ENCODE data around the gene TRIM37.
"Not testable (repeated sequence)": the region's sequence is repeated elsewhere in the genome, so short reads cannot be mapped to it uniquely, and the experiment has no call there.

The TRIM37 gene, protein sequence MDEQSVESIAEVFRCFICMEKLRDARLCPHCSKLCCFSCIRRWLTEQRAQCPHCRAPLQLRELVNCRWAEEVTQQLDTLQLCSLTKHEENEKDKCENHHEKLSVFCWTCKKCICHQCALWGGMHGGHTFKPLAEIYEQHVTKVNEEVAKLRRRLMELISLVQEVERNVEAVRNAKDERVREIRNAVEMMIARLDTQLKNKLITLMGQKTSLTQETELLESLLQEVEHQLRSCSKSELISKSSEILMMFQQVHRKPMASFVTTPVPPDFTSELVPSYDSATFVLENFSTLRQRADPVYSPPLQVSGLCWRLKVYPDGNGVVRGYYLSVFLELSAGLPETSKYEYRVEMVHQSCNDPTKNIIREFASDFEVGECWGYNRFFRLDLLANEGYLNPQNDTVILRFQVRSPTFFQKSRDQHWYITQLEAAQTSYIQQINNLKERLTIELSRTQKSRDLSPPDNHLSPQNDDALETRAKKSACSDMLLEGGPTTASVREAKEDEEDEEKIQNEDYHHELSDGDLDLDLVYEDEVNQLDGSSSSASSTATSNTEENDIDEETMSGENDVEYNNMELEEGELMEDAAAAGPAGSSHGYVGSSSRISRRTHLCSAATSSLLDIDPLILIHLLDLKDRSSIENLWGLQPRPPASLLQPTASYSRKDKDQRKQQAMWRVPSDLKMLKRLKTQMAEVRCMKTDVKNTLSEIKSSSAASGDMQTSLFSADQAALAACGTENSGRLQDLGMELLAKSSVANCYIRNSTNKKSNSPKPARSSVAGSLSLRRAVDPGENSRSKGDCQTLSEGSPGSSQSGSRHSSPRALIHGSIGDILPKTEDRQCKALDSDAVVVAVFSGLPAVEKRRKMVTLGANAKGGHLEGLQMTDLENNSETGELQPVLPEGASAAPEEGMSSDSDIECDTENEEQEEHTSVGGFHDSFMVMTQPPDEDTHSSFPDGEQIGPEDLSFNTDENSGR

DNA sequence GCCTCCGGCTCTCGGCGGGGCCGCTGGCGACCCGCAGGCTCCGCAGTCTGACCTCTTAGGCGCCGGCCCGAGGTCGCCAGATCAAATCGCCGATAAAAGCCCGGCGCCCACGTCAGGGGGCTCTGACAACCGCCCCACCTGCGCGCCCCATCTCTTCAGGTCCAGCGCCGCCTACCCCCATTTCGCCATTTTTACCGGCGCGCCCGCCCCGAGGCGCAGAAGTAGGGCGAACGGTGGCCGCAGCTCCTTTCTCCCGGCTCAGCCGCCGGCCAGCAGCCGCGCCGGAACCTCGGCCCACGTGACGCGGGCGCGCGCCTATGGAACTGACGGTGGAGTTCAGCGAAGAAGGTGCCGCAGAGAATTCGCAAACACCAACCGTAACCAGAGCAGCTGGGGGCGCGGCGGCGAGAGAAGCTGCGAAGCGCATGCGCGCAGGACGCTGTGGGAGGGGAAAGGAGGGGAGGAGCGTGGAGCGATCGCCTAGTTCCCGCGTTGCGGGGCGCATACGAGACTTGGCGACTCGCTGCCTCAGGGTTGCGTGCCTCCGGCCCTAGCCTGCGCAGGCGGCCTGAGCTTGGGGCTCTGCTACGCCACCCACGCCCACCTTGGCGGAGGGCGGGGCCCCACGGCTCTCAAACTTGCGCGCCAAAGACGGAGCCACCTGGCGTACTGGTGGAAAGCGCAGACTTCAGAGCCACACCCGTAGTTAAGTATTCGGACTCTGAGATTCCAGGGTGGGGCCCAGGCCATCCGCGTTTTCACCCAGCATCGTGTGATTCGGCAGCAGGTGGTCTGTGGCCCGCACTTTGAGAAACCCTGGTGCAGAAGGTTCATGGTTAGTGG is at the start of gene TRIM37:
TRIM37 (minus strand) TSS at position 418 of the 843 bp plus-strand sequence. CDS start 419 bp downstream, outside the sequence.
- peak; percentile 99 for DNase-seq (ENCODE audit: low spot score)

DNA sequence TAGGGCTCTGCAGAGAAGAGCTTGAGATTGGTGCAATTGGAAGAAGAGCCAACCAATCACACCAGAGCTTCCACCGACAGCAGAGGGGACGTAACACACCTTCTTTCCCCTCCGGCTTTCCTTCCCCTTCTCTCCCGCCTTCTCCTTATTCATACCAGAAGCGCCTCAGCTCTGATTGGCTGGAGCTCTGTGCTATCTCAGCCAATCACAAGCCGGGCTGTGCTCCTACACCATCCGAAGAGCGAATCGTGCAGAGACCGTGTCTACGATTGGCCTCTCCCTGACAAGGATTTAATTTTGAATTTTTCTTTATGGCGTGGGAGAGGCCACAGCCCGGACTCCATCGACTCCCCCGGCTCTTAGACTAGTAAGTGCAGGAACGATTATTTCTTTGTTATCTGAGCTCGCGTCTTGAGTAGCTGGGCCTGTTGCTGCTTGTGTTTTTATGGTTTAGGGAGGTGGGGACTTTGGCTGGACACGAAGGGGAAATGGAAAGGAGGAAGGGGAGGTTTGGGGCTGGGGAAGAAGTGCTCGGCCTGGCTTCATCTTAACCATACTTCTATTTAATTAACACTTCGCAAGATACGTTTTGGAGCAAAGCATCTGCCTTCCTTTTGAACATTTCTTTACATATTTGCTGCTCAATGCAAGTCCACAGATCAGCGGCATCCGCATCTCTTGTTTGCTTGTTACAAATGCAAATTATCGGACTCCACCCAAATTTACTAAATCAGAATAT is 48.9 kb upstream of the TRIM37 start, which contains the start of gene PRR11:
PRR11 (plus strand) TSS at position 308 of the 739 bp plus-strand sequence. CDS start 14,007 bp downstream, outside the sequence.
- peak; percentile 98 for DNase-seq (ENCODE audit: low spot score)

DNA sequence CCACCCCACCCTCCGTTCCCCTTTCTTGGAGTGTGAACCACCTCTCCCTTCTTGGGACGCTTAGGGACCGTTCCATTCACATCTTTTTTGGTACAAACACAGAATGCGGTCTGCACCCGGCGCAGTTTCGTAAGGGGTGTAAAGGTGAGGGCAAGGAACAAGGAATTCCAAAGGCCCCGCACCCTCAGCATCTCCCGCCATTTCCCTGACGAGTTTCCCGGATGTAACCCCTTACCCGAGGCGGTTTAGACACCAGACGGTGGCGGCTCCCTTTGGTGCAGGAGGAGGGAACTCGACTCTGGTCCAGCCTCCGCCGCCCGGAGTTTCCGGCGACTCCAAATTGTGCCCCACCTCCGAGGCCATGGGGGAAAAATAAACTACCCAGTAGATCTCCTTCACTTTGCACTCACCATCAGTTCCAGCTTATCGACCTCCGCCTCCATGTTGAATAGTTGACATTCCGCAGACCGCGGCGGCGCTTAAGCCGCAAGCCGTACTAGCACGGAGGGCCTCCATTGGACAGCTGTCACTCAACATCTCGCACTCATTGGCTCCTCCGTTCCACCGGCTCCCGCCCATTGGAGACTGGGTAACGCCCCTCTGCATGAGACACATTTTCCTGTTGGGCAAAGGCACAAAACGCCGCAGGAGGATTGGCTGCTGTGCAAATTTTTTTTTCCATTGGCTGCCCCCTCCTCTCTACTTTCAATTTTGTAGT is 48.2 kb upstream of the TRIM37 start, which contains the start of gene SKA2:
SKA2 (minus strand) TSS at position 466 of the 718 bp plus-strand sequence; CDS start at position 443, 23 bp downstream.
- no peak for DNase-seq (ENCODE audit: low spot score)

DNA sequence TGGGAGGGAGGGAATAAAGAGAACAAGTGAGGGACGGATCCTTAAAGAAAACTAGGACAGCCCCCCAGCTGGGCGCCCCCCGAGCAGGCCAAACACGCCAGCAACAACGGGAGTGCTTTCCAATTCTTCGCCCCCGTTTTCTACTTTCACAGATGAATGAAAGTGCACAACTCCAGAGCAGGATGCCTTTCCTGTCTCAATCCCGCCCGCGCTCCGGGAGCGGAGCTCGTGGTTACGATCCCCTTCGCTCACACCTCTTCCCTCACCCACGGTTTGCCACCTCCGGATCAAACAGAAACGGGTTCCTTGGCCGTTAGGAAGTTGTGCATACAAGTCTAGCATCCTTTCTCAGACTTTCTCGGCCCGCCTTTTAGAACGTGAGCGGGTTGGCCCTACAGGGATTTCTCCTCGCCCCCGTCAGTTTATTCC is 47.6 kb upstream of the TRIM37 start:
- peak; percentile 14 for DNase-seq (ENCODE audit: low spot score)

DNA sequence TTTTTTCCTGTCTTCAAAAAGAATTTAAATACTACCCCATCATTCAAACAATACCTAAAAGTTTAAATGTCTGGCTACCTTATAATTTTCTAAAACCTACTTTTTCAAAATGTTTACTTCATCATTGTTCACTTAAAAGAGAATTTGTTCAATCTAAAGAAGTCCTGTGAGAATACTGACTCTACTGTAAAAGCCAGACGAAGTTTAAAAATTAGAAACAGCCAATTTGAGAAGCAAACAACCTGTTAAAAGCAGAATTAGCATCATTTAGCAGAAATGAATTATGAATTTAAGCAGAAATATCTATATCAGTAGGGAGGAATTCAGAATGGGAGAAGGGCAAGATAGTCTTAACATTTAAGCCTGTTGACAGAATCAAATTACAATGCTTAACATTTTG is 46.2 kb upstream of the TRIM37 start:
- no peak for DNase-seq (ENCODE audit: low spot score)

DNA sequence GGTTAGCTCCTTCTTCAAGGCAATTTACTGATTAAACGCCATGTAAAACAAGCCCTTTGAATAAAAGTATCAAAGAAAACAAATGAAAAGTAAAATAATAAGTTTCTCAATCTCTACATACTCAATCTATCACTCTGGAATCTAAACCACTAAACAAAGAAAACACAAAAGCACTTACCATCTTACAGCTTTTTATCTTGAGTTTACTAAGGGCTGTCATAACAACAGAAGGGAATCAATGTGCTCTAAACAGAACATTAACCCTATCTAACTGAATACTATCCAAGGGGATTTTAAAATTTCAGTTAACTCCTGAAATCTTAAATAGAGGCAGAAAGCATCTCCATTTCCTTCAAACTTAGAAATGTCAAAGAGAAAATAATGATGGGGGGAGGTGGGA is 44.9 kb upstream of the TRIM37 start:
- DNase-seq (ENCODE audit: low spot score), result no peak

DNA sequence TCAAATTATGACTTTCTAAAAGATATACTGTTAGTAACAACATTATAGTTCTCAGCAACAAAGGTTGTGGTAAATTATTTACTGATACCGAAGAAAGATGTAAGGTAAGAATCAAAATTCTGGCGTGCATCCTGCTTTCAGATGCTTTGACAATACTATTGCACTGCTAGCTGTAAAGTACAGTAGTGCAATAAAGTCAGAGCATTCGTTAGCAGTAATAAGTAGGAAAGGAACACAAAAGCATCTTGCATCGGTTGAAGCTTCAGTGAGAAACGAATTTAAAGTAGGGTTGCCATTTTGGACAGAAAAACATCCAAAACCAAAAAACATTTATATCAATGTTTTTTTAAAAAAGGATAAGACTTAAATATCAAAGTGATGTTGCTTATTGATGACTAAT is 44.3 kb upstream of the TRIM37 start:
- no peak for DNase-seq (ENCODE audit: low spot score)

DNA sequence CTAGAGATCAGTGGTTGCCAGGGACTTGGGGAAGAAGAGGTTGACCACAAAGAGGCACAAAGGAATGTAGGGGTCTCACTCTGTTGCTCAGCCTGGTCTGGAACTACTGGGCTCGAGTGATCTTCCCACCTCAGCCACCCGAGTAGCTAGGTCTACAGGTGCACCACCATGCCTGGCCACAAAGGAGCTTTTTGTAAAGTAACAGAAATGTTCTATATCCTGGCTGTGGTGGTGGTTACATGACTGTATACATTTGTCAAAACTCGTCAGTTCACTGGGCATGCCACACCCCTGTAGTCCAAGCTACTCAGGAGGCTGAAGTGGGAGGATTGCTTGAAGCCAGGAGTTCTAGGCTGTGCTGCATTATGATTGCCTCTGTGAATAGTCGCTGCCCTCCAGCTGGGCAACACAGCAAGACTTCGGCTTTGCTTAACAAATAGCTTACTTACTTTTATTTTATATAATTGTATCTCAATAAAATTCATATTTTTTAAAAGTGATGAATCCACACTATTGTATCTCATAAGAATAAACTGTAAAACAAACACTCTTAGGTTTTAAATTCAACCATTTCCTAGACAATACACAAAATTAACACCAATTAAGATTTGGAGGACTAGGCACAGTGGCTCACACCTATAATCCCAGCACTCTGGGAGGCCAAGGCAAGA is 43.3 kb upstream of the TRIM37 start:
- DNase-seq (ENCODE audit: low spot score), result no peak

DNA sequence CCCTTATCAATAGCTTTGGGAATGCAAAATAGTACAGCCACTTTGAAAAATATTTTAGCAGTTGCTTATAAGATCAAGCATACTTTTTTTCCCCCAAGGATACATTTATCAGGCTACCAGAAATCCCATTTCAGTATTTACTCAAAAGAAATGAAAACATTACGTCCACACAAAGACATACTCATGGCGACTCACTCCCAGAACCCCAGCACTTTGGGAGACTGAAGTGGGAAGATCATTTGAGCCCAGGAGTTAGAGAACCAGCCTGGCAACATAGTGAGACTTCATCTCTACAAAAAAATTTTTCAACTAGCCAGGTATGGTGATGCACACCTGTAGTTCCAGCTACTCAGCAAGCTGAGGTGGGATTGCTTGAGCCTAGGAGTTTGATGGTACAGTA is 42.4 kb upstream of the TRIM37 start:
- no peak for DNase-seq (ENCODE audit: low spot score)

DNA sequence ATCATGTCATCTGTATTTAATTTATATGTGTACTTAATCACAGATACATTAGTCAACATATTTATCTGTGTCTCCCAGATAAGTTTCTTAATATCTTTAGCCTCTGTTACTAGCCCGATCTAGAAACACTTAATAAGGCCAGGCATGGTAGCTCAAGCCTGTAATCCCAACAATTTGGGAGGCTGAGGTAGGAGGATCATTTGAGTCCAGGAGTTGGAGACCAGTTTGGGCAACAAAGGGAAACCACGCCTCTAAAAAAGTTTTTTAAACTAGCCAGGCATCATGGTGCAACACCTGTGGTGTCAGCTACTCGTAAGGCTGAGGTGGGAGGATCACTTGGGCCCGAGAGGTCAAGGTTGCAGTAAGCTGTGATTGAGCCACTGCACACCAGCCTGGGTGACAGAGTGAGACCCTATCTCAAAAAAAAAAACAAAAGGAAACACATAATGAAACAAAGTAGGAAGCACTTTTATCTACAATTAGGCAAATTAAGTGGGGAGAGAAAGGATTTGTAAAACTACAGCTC is 39.0 kb upstream of the TRIM37 start:
- DNase-seq (ENCODE audit: low spot score), result no peak

DNA sequence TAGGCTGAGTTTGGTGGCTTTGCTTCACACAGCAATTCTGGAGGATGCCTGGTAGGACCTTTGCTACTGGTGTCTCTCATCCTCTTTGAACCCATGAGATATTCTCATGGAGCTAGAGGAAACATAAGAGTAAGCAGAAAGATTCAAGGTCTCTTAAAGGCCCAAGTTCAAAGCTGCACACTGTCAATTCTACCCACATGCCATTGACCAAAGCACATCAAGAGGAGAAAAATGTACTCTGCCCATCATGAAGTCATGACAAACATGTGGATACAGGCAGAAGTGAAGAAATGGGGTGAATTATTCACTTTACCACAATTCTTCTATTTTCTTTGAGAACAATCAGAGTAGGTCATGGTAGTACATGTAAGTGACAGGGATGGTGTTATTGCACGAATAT is 35.2 kb upstream of the TRIM37 start:
- no peak for DNase-seq (ENCODE audit: low spot score)

DNA sequence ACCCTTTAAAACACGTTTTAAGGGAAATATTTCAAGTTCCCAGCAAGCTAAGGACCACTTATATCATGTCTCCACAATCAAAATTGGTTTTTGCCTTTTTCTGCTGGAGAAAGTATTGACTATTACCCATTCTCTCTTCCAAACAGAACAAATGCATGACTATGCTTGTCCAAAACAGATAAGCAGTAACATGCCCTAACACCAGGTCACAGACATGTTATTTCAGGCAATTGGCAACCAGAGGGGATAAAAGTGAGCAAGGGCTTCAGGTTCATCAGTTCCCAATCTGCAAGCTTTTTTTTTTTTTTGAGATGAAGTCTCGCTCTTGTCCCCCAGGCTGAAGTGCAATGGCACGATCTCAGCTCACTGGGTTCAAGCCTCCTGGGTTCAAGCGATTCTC is 33.3 kb upstream of the TRIM37 start:
- DNase-seq (ENCODE audit: low spot score), result no peak

DNA sequence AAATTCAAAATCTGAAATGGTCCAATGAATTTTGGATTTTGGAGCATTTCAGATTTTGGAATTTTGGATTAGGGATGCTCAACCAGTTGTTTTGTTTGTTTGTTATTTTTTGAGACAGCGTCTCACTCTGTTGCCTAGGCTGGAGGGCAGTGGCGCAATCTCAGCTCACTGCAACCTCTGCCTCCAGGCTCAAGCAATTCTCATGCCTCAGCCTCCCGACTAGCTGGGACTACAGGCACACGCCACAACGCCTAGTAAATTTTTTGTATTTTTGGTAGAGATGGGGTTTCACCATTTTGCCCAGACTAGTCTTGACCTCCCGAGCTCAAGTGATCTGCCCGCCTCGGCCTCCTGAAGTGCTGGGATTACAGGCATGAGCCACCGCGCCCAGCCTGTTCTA is 31.7 kb upstream of the TRIM37 start:
- not testable (repeated sequence) for DNase-seq (ENCODE audit: low spot score)

DNA sequence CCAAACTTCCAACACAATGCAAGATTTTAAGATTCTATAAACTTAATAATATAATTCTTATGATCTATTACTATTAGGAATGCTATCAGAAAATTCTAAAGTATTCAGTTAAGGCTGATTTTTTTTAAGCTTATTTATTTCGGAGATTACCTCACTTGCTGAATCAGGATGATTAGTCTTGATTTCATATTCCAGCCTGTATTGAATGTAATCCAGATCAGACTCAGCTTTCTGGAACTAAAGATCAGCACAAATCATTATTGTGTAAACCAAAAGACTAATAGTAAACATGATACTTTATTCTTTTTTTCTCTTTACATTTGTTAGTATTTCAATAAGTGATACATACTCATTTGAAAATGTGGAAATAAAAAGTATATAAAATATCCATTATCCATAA is 24.5 kb upstream of the TRIM37 start:
- no peak for DNase-seq (ENCODE audit: low spot score)

DNA sequence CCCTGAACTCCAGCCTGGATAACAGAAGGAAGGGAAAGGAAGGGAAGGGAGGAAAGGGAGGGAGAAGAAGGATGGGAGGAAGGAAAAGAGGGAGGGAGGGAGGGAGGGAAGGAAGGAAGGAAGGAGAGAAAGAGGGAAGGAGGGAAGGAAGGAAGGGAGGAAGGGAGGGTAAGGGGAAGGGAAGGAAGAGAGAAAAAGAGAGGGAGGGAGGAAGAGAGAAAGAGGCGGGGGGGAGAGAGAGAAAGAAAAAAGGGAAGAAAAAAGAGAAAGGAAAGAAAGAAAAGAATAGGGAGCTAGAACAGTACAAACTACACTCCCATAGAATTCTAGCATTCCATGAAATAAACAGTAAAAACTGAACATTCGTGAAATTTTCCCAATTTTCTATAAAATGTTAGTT is 23.1 kb upstream of the TRIM37 start:
- no peak for DNase-seq (ENCODE audit: low spot score)

DNA sequence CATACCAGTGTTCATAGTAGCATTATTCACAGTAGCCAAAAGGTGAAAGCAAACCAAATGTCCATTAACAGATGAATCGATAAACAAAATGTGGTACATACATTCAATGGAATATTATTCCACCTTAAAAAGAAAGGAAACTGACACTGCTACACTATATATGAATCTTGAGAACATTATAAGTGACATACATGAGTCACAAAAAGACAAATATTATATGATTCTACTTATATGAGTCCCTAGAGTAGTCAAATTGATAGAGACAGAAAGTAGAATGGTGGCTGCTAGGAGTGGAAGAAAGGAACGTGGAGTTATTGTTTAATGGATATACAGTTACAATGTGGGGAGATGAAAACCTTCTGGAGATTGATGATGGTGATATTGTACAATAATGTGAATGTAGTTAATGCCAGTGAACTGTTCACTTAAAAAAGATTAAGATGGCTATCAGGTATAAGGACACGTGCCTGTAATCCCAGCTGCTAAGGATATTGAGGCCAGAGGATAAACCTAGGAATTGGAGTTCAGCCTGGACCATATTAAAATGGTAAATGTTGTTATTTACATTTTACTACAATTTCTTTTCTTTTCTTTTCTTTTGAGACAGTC is 20.2 kb upstream of the TRIM37 start:
- no peak for DNase-seq (ENCODE audit: low spot score)

DNA sequence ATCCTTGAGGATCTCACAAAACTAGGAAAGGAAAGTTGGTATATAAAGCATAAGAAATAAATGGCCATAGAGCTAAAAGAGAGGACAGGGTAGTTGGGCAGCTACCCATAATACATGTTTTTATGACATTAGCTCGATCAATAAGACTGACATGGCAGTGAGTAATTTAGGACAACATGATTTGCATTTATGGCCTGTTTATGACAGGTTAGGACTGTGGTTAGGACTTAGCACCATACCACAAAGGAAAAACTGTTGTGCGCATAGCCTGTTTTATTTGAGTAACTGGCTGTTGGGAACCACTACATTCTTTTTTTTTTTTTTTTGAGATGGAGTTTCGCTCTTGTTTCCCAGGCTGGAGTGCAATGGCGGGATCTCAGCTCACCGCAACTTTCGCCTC is 18.0 kb upstream of the TRIM37 start:
- no peak for DNase-seq (ENCODE audit: low spot score)

DNA sequence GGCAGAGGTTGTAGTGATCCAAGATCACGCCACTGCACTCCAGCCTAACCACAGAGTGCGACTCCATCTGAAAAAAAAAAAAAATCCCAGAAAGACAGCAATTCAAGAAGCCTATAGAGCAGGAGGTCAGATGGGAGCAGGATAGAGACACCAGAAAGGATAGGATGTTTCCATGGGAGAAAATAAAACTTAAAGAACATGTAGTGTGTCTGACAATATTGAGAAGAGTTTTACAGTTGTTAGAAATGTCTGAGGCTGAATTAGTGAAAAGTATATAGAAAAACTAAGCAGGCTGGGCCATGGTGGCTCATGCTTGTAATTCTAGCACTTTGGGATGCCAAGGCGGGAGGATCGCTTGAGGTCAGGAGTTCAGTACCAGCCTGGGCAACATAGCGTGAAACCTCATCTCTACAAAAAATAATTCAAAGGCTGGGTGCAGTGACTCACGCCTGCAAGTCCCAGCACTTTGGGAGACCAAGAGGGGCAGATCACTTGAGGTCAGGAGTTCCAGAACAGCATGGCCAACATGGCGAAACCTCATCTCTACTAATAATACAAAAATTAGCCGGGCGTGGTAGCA is 15.3 kb upstream of the TRIM37 start:
- DNase-seq (ENCODE audit: low spot score), result no peak

DNA sequence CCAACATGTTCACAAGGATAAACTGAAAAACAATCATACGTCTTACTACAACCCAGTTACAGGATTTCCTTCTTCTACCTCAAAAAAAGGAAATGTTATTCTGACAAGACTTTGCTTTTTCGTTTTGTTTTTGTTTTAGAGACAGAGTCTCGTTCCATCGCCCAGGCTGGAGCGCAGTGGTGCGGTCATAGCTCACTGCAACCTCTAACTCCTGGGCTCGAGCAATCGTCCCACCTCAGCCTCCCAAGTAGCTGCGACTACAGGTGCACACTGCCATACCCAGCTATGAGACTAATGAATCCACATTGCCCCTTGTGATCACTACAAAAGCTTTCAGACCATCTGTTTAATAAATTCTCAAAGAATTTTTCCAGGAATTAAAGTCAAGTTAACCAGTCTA is 8.8 kb upstream of the TRIM37 start:
- DNase-seq (ENCODE audit: low spot score), result no peak

Data from CD4-positive, alpha-beta T cell treated with Interleukin-6 at 100 ng/mL for 8 hours (primary cell).